SH-SY5Y (cell line): ENCODE results near the gene FZD10.

Experiments
- GATA2 ChIP-seq: IDR thresholded peaks from 2 replicates; pipeline ENCODE4 v1.6.1; 2011; ENCODE audit warnings: mild to moderate bottlenecking, low read depth, low read length
- GATA3 ChIP-seq: IDR thresholded peaks from 2 replicates; pipeline ENCODE4 v1.6.1; 2011; ENCODE audit warnings: low read depth, mild to moderate bottlenecking, low read length, moderate library complexity

- TF ChIP-seq GATA3 (no peak), GATA2 (no peak)
Measured at GRCh38 chr12:130151846-130152245, 10.4 kb upstream of the FZD10 start.
